Endothelial cell (in vitro differentiated cells): ENCODE measurements around the gene TAF11. TPM values are rescaled to one million over a fixed set of nuclear protein-coding genes. Genes with fewer than 3 reads are reported as not detected.
A peak's percentile ranks its signal among the peaks of the same experiment; 100 is the strongest.
"Not testable (repeated sequence)": the region's sequence is repeated elsewhere in the genome, so short reads cannot be mapped to it uniquely, and the experiment has no call there.

Experiments
- DNase-seq: peaks from one replicate; pipeline ENCODE4 v3.0.0; 2021; ENCODE audit warnings: low spot score
- H3K27ac Mint-ChIP-seq: one replicate; pipeline ENCODE4 v1.8.0; 2021; ENCODE audit warnings: mixed read lengths, inconsistent platforms; ENCODE audit not compliant: unreplicated experiment
- H3K27me3 Mint-ChIP-seq: one replicate; pipeline ENCODE4 v1.8.0; 2021; ENCODE audit warnings: mild to moderate bottlenecking, moderate library complexity, mixed read lengths, inconsistent platforms; ENCODE audit not compliant: unreplicated experiment
- H3K36me3 Mint-ChIP-seq: one replicate; pipeline ENCODE4 v1.8.0; 2021; ENCODE audit warnings: mild to moderate bottlenecking, low read depth, mixed read lengths, inconsistent platforms; ENCODE audit not compliant: unreplicated experiment
- H3K4me1 Mint-ChIP-seq: one replicate; pipeline ENCODE4 v1.8.0; 2021; ENCODE audit warnings: mild to moderate bottlenecking, mixed read lengths, inconsistent platforms; ENCODE audit not compliant: unreplicated experiment
- H3K4me3 Mint-ChIP-seq: one replicate; pipeline ENCODE4 v1.8.0; 2021; ENCODE audit warnings: mild to moderate bottlenecking, mixed read lengths, inconsistent platforms; ENCODE audit not compliant: unreplicated experiment
- H3K9me3 Mint-ChIP-seq: one replicate; pipeline ENCODE4 v1.8.0; 2021; ENCODE audit warnings: mixed read lengths, inconsistent platforms; ENCODE audit not compliant: unreplicated experiment
- CTCF ChIP-seq: fragments of 200-600 bp; sonication (generic); IDR thresholded peaks from one replicate; pipeline ENCODE4 v1.5.0; 2021; ENCODE audit warnings: antibody characterized with exemption; ENCODE audit not compliant: unreplicated experiment
- total RNA-seq: library from RNA; stranded (reverse); fragmentation: NEBNext Ultra II Directional; extraction: Animal tissue kit (Norgen Biotek cat#: 25700); gene quantifications from one replicate; pipeline ENCODE4 v1.2.1, GENCODE V29; 2021; ENCODE audit not compliant: unreplicated experiment

The TAF11 gene
- total RNA-seq, 1 donor from 2014 or later: 45.9 TPM

- Mint-ChIP-seq H3K9me3 (no peaks in the 10 kb centered on the region), H3K4me1 (peaks cover 2% of the 10 kb centered on the region), H3K27me3 (peaks cover 3% of the 10 kb centered on the region), H3K4me3 (no peak overlapping the region), H3K27ac (no peak overlapping the region), H3K36me3 (peaks cover 18% of the 10 kb centered on the region)
- no peak for TF ChIP-seq CTCF
- DNase-seq: no peak
Observed at GRCh38 chr6:34858681-34859080, 29.2 kb downstream of the TAF11 start.

- no peaks in the 10 kb centered on the region for H3K4me1 Mint-ChIP-seq
- DNase-seq: no peak
- peak; percentile 22 for TF ChIP-seq CTCF
- peaks cover 2% of the 10 kb centered on the region for H3K27me3 Mint-ChIP-seq
- H3K9me3 Mint-ChIP-seq: no peaks in the 10 kb centered on the region
- H3K4me3 Mint-ChIP-seq: no peak overlapping the region
- H3K36me3 Mint-ChIP-seq: peaks cover 26% of the 10 kb centered on the region
- peak overlapping the region; percentile 42 for H3K27ac Mint-ChIP-seq
Observed at GRCh38 chr6:34855463-34855862, 32.4 kb downstream of the TAF11 start.

DNA sequence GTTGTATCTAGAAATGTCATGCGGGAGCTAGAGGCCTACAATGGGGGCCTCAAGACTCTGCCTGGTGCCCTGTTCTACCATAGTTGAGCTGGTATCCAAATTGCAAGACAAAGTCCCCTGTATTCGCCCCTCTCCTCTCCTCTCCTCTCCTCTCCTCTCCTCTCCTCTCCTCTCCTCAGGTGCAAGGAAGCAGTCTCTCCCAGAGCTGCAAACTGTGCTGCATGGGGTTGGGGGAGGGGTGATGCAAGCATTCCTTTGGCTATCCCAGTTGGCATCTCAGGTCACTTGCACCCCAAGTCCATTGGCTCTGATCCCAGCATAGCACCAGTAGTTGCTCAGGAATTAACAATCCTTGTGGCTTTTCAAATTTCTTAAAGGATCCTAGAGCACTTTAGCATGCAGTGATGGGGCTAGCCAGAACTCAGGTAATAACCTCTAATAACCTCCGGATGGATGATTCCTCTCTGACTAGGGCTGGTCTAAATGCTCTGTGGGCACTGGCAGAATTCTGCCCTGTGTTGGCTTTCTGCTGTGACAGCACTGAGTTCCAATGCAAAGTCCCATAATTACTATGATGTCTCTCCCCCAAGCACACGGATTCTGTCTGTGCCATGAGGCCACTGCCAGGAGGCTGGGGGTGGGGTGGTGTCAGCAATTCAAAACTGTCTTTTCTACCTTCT is 35.3 kb downstream of the TAF11 start:
- peaks cover 4% of the 10 kb centered on the region for H3K4me1 Mint-ChIP-seq
- H3K27me3 Mint-ChIP-seq: peaks cover 2% of the 10 kb centered on the region
- DNase-seq: no peak
- H3K27ac Mint-ChIP-seq: no peak overlapping the region
- H3K9me3 Mint-ChIP-seq: no peaks in the 10 kb centered on the region
- H3K36me3 Mint-ChIP-seq: peaks cover 15% of the 10 kb centered on the region
- no peak for TF ChIP-seq CTCF
- no peak overlapping the region for H3K4me3 Mint-ChIP-seq

GRCh38 chr6:34851361-34851760 is 36.5 kb downstream of the TAF11 start:
- Mint-ChIP-seq H3K4me1 (peaks cover 4% of the 10 kb centered on the region), H3K27ac (no peak overlapping the region), H3K4me3 (no peak overlapping the region), H3K36me3 (peaks cover 13% of the 10 kb centered on the region), H3K9me3 (no peaks in the 10 kb centered on the region), H3K27me3 (peaks cover 2% of the 10 kb centered on the region)
- no peak for DNase-seq
- TF ChIP-seq CTCF: no peak

DNA sequence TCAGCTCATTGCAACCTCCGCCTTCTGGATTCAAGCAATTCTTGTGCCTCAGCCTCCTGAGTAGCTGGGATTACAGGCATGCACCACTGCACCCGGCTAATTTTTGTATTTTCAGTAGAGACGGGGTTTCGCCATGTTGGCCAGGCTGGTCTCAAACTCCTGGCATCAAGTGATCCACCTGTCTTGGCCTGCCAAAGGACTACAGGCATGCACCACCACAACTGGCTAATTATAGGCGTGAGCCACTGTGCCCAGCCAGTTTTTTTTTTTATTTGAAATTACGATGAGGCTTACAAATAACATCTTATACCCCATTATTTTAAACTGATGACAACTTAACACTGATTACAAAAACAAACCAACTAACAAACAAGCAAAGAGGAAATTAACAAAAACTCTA is 38.8 kb downstream of the TAF11 start:
- H3K4me3 Mint-ChIP-seq, H3K27ac Mint-ChIP-seq, H3K4me1 Mint-ChIP-seq, H3K27me3 Mint-ChIP-seq, H3K9me3 Mint-ChIP-seq, H3K36me3 Mint-ChIP-seq, DNase-seq: not testable (repeated sequence)
